Stimulated activated CD4-positive, alpha-beta T cell treated with anti-CD3 and anti-CD28 coated beads, Interleukin-12 subunit alpha, Interleukin-12 subunit beta, amount 100 ng/mL, for 24 hours (primary cell): ENCODE measurements around the gene TUBA3E.
"Not testable (repeated sequence)": the region's sequence is repeated elsewhere in the genome, so short reads cannot be mapped to it uniquely, and the experiment has no call there.

ENCODE experiments used
- DNase-seq, 2 experiments: peaks; one replicate each; pipeline ENCODE4 v3.0.0-alpha.2; 2020; ENCODE audit warnings: low read depth in 2 of 2

TUBA3E gene

DNA sequence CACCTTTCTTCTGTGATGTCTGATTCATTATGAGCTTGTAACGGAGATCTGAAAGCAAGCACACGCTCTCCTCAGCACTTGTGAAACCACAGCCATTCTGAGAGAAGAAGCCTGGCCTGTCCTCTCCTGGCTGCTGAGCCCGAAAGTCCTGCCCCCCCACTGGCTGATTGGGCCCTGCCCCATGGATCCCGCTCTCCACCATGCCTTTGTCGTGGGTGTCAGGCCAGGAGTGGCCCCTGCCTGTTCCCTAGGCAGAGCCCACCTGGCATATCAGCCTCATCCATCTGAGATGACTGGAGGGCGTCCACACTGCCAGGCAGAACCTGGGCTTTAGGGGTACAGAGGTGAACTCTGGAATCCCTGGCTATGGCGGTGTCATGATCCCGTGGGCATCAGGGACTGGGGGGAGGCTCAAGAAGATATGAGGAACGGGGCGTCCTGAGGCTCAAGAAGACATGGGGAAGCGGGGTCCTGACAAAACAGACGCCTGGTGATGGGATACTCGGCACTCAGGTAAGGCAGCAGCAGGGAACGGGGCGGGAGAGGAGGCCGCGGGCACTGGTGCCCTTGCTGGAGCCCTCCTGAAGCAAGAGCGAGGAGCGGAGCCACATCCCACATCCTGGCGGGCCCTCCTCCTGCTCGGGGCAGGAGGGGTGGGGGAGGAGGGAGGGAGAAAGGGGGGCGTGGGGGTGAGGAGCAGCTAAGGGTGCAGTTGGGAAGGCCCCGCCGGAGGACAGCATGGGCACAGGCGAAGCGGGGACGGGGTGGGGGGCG lies 54.8 kb downstream of the TUBA3E start:
- DNase-seq: not testable (repeated sequence)

DNA sequence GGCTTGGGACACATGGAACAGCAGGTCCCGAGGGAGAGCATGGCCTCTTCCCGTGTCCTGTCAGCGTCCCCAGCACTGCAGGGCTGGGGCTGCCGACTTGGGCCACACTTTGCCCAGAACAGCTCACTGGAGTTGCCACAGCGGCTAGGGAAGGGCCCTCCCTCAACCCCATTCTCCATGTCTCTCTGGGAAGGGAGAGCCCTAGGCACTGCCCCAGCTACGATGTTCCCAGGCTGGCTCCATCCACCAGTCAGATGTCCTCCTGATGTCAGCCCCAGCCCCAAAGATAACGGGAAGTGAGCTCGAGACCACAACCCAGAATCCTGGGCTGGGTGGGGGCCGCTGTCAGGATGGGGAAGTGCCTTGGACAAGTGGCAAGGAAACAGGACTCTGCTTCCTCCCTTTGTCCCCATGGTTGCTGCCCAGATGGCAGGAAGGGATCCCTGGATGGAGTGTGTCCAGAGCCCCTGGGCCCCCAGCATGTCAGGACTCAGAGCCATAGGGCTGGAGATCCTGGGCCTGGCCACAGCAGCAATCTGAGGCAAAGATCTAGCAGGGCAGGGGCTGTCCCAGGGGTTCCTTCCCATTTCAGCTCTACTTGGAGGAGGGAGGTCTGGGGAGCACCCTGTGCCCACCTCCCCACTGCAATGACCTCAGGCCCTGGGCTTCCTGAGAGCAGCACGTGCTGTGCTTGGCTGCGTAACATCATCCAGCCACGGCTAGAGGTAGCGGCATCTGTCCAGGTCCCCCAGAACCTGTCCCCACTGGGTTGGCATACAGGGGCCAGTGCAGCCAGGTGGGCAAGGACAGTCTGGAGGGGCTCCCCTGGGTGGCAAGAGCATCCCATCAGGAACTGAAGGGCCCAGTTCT lies 55.6 kb downstream of the TUBA3E start:
- not testable (repeated sequence) for DNase-seq
